A549 (cell line): ENCODE data around the gene PRDM11. TPM values are rescaled to one million over a fixed set of nuclear protein-coding genes. Genes with fewer than 3 reads are reported as not detected.

Experiments
- ATAC-seq, 2 experiments: fragments of 200-7000 bp in 1 of 2; fragments of >200 bp in 1 of 2; cut with Nextera tagmentation in 1 of 2; cut with Tn5 transposase in 1 of 2; 3 replicates each; pipeline versions ENCODE4 v1.8.0 to v1.9.1; 2018 to 2020; ENCODE audit warnings: mild to moderate bottlenecking in 1 of 2, moderate library complexity in 1 of 2
- CTCF ChIA-PET: fragments of 300-600 bp; sonication (Branson Sonifier 250); formaldehyde crosslinking; extraction: SDS; loops from one replicate; lab custom pipeline; 2021; ENCODE audit warnings: antibody characterized with exemption, inconsistent platforms; lab: Yijun Ruan, JAX
- POLR2A ChIA-PET: fragments of 350-600 bp; formaldehyde crosslinking; extraction: SDS; loops from one replicate; lab custom pipeline; 2021; ENCODE audit warnings: antibody characterized with exemption, inconsistent platforms; lab: Yijun Ruan, JAX
- DNase-seq, 2 experiments: peaks; one replicate each; pipeline versions ENCODE4 v3.0.0 to v3.0.0-alpha.2; 2011 to 2016; ENCODE audit warnings: low read depth in 1 of 2, low spot score in 1 of 2
- FAIRE-seq: peaks from 2 replicates; lab custom pipeline; 2011; peaks lifted over from hg19 to GRCh38; lab: Jason Lieb, UNC
- H3K27ac ChIP-seq, 2 experiments: fragments of >200 bp; sonication (Bioruptor Twin); formaldehyde crosslinking; 3 replicates each; pipeline ENCODE4 v1.5.1; 2016 to 2017
- H3K4me1 ChIP-seq: fragments of >200 bp; sonication (Bioruptor Twin); formaldehyde crosslinking; 3 replicates; pipeline ENCODE4 v1.6.1; 2016
- H3K4me2 ChIP-seq: fragments of >200 bp; sonication (Bioruptor Twin); formaldehyde crosslinking; 3 replicates; pipeline ENCODE4 v1.6.1; 2016
- H3K4me3 ChIP-seq: fragments of >200 bp; sonication (Bioruptor Twin); formaldehyde crosslinking; 3 replicates; pipeline ENCODE4 v1.5.1; 2016
- H3K9me3 ChIP-seq: fragments of >200 bp; sonication (Bioruptor Twin); formaldehyde crosslinking; 3 replicates; pipeline ENCODE4 v1.6.1; 2016
- BHLHE40 ChIP-seq: IDR thresholded peaks from 2 replicates; pipeline ENCODE4 v1.6.1; 2012; ENCODE audit warnings: low read depth, low read length, inconsistent platforms
- CBX2 ChIP-seq: fragments of 200-600 bp; sonication (generic); IDR thresholded peaks from 2 replicates; pipeline ENCODE4 v1.6.1; 2016; ENCODE audit warnings: low read depth, mild to moderate bottlenecking, borderline replicate concordance
- CBX8 ChIP-seq: fragments of 200-600 bp; sonication (generic); IDR thresholded peaks from 2 replicates; pipeline ENCODE4 v1.6.1; 2016
- CHD4 ChIP-seq: fragments of 200-600 bp; sonication (generic); IDR thresholded peaks from 2 replicates; pipeline ENCODE4 v1.6.1; 2016; ENCODE audit warnings: antibody characterized with exemption, mild to moderate bottlenecking, borderline replicate concordance
- CTCF ChIP-seq: fragments of >200 bp; sonication (Bioruptor Twin); formaldehyde crosslinking; IDR thresholded peaks from 3 replicates; pipeline ENCODE4 v1.5.1; 2016
- EHF ChIP-seq: fragments of 250-450 bp; sonication (Bioruptor Pico); IDR thresholded peaks from 2 replicates; pipeline ENCODE4 v1.5.0; 2020; ENCODE audit warnings: mild to moderate bottlenecking
- EHMT2 ChIP-seq: fragments of 200-600 bp; sonication (generic); IDR thresholded peaks from 2 replicates; pipeline ENCODE4 v1.6.1; 2016; ENCODE audit warnings: antibody characterized with exemption, low read depth, mild to moderate bottlenecking, moderate library complexity
- ESRRA ChIP-seq: fragments of 150-350 bp; IDR thresholded peaks from 2 replicates; pipeline ENCODE4 v1.6.1; 2014; ENCODE audit warnings: mild to moderate bottlenecking, low read length, borderline replicate concordance
- FOSL2 ChIP-seq, 2 experiments: fragments of 450-650 bp in 1 of 2; fragments of >200 bp in 1 of 2; sonication (Bioruptor Twin) in 1 of 2; formaldehyde crosslinking; IDR thresholded peaks; 2 replicates each; pipeline versions ENCODE4 v1.5.0 to v1.6.1; 2016 to 2020; ENCODE audit warnings: mild to moderate bottlenecking in 1 of 2, moderate library complexity in 1 of 2
- FOXS1 ChIP-seq: fragments of 250-450 bp; sonication (Bioruptor Pico); IDR thresholded peaks from 2 replicates; pipeline ENCODE4 v1.5.0; 2020; ENCODE audit warnings: mild to moderate bottlenecking, moderate library complexity
- GATA3 ChIP-seq: IDR thresholded peaks from 2 replicates; pipeline ENCODE4 v1.6.1; 2012; ENCODE audit warnings: borderline replicate concordance
- HMGXB4 ChIP-seq: fragments of 250-450 bp; sonication (Bioruptor Pico); IDR thresholded peaks from 2 replicates; pipeline ENCODE4 v1.5.0; 2021; ENCODE audit warnings: mild to moderate bottlenecking, moderate library complexity, borderline replicate concordance
- HOXB13 ChIP-seq: fragments of 250-450 bp; sonication (Bioruptor Pico); IDR thresholded peaks from 2 replicates; pipeline ENCODE4 v1.5.0; 2020; ENCODE audit warnings: low read depth, mild to moderate bottlenecking, moderate library complexity
- JUN ChIP-seq, 2 experiments: fragments of >200 bp; sonication (Bioruptor Twin); formaldehyde crosslinking; IDR thresholded peaks; 2 replicates in 1 of 2; 3 replicates in 1 of 2; pipeline ENCODE4 v1.6.1; 2016 to 2017
- NFE2L2 ChIP-seq: fragments of 150-350 bp; conservative IDR thresholded peaks from 2 replicates; pipeline ENCODE4 v1.6.1; 2014; ENCODE audit warnings: low read length
- POLR2A ChIP-seq: IDR thresholded peaks from 2 replicates; pipeline ENCODE4 v1.6.1; 2012; ENCODE audit warnings: mild to moderate bottlenecking, low read length
- POLR2AphosphoS2 ChIP-seq: conservative IDR thresholded peaks from 2 replicates; pipeline ENCODE4 v1.6.1; 2012; ENCODE audit warnings: low read length, improper control_type of control experiment, inconsistent platforms
- RAD21 ChIP-seq, 2 experiments: fragments of >200 bp in 1 of 2; sonication (Bioruptor Twin) in 1 of 2; formaldehyde crosslinking in 1 of 2; IDR thresholded peaks in 1 of 2; conservative IDR thresholded peaks in 1 of 2; 2 replicates in 1 of 2; 3 replicates in 1 of 2; pipeline ENCODE4 v1.6.1; 2012 to 2018; ENCODE audit warnings: inconsistent platforms in 1 of 2
- RARB ChIP-seq: fragments of 250-450 bp; sonication (Bioruptor Pico); IDR thresholded peaks from 2 replicates; pipeline ENCODE4 v1.8.0; 2021; ENCODE audit warnings: mild to moderate bottlenecking, moderate library complexity
- RCOR1 ChIP-seq: fragments of 150-350 bp; IDR thresholded peaks from 2 replicates; pipeline ENCODE4 v1.6.1; 2014; ENCODE audit warnings: antibody characterized with exemption, low read length, low read depth
- SMC3 ChIP-seq: fragments of >200 bp; sonication (Bioruptor Twin); formaldehyde crosslinking; IDR thresholded peaks from 3 replicates; pipeline ENCODE4 v1.6.1; 2018; ENCODE audit warnings: inconsistent platforms
- SREBF2 ChIP-seq: fragments of 450-650 bp; IDR thresholded peaks from 2 replicates; pipeline ENCODE4 v1.6.1; 2014; ENCODE audit warnings: mild to moderate bottlenecking, moderate library complexity
- ZFP36 ChIP-seq: fragments of 450-650 bp; IDR thresholded peaks from 2 replicates; pipeline ENCODE4 v1.6.1; 2014; ENCODE audit warnings: borderline replicate concordance; ENCODE audit not compliant: partially characterized antibody
- ZNF302 ChIP-seq: fragments of 250-450 bp; sonication (Bioruptor Pico); IDR thresholded peaks from 2 replicates; pipeline ENCODE4 v1.9.0; 2021; ENCODE audit warnings: inconsistent platforms, mild to moderate bottlenecking, moderate library complexity
- WGBS: methylation state at CpG from one replicate; pipeline ENCODE4 v1.1.6; 2017; ENCODE audit errors: missing lambda C conversion rate; 5-methylcytosine and 5-hydroxymethylcytosine counted together
- polyA plus RNA-seq, 4 experiments: library from polyadenylated mRNA; depleted of rRNA in 3 of 4; stranded (reverse); fragments of >200 nt; fragmentation: RNase III in 1 of 4; extraction: RNeasy Plus Mini Kit Qiagen cat#74134 plus additional on column Dnase treatment in 1 of 4; gene quantifications; 2 replicates in 3 of 4; 3 replicates in 1 of 4; pipeline ENCODE4 v1.2.3, GENCODE V29; 2011 to 2017
- TF ChIP-seq, protein P1 (sequence below): IDR thresholded peaks from 2 replicates; pipeline ENCODE4 v1.6.1; 2012

PRDM11 gene
- polyA plus RNA-seq, 2 of the 4 experiments (the other 2 are of a cell fraction), result 4.3 to 5.3 TPM

DNA sequence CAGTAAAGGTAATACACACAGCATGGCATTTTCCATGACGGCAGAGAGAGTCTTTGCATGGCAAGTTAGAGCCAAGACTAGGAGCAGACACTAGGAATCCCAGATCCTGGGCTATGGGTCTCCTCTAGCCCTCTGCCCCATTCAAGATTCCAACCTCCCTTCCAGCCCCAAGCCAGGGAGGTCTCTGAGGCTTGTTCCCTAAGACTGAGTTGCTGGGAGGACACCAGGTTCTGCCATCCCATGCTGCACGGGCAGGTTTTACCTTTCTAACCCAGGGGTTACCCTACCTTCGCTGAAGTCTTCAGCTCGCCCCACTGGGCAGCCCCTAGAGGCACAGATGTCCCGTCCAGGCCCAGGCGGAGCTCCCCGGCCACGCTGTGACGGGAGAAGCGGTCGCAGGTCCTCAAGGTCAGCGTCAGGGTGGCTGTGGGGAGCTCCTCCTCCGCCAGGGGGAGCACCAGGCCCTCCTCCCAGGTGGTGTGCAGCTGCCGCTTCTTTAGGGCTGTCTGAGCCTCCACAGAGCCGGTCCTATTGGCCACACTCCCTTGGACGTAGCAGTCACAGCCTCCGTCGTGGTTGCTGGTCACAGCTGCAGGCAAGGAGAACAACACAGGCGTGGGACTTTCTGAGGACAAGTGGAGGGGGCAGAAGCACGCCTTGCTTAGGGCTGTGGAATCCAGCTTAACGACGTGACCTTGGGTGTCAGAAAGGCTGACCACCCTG is 105.9 kb downstream of the PRDM11 start:
- CTCF ChIA-PET, result interaction anchor here (0.6 to 5.2 kb wide), 38 partner anchors 8 to 365 kb away, joined by 3 to 69 read pairs (median 4); partner anchors contain the start of gene SYT13
- TF ChIP-seq HMGXB4 (CRISPR knock-in tag) (no peak), CBX2 (no peak), HOXB13 (no peak), EHF (CRISPR knock-in tag) (no peak), FOXS1 (CRISPR knock-in tag) (no peak), CTCF (peak; percentile 82), ZFP36 (no peak), ESRRA (peak; percentile 89; the same call in 1 of the 2 replicates), SREBF2 (no peak), POLR2A (no peak), SMC3 (peak; percentile 96), RCOR1 (no peak), RAD21 (conservative IDR thresholded peaks at IDR 0.05 in 1 of 2, IDR thresholded peaks at IDR 0.05 in 1 of 2) (peak; percentile 90 to 92), GATA3 (no peak), BHLHE40 (no peak)
- TF ChIP-seq, protein P1, sequence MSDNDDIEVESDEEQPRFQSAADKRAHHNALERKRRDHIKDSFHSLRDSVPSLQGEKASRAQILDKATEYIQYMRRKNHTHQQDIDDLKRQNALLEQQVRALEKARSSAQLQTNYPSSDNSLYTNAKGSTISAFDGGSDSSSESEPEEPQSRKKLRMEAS, result peak; percentile 25; the same call in 1 of the 2 replicates
- H3K4me2 ChIP-seq, result no peak overlapping the region
- H3K27ac ChIP-seq, result 0 out of 6 replicates have a peak overlapping the region, but pooled peaks of 1 of the 2 experiments have one; percentile 29
- POLR2A ChIA-PET, result no interaction called here
- WGBS, result 51% methylated on average over 17 of the region's 22 CpGs
- 0 out of 3 replicates have a peak, but pooled peaks cover 6% of the 10 kb centered on the region for H3K4me1 ChIP-seq
- FAIRE-seq, result no peak
- peak; percentile 91 to 99 for ATAC-seq
- no peaks in the 10 kb centered on the region for H3K9me3 ChIP-seq
- peak; percentile 69 to 78 for DNase-seq
- no peak overlapping the region for H3K4me3 ChIP-seq

- FAIRE-seq, result no peak
These were observed 106.4 kb downstream of the PRDM11 start for GRCh38 chr11:45252877-45253276.

More at GRCh38 chr11:45252877-45253276, 106.4 kb downstream of the PRDM11 start:
- WGBS, result 46% methylated on average over 3 of the region's 3 CpGs
- POLR2A ChIA-PET, result no interaction called here
- Histone ChIP-seq H3K9me3 (no peaks in the 10 kb centered on the region), H3K27ac (0 out of 6 replicates have a peak overlapping the region, but pooled peaks of 1 of the 2 experiments have one; percentile 16)
- TF ChIP-seq ZNF302 (CRISPR knock-in tag), result no peak
- no peak for TF ChIP-seq FOSL2 (IDR thresholded peaks at IDR 0.05)
- TF ChIP-seq FOSL2 (CRISPR knock-in tag; IDR thresholded peaks at IDR 0.05), result no peak
- TF ChIP-seq POLR2AphosphoS2, result no peak
- no peak for TF ChIP-seq EHMT2
- no peak for TF ChIP-seq JUN (IDR thresholded peaks at IDR 0.05)
- no peak for TF ChIP-seq CHD4
- no peak for TF ChIP-seq RARB (CRISPR knock-in tag)
- no peak for TF ChIP-seq NFE2L2
- no peak for TF ChIP-seq CBX8
- TF ChIP-seq, all 56 proteins: peak for 0
- Histone ChIP-seq H3K4me2 (no peak overlapping the region), H3K4me1 (0 out of 3 replicates have a peak, but pooled peaks cover 6% of the 10 kb centered on the region), H3K4me3 (no peak overlapping the region)
- CTCF ChIA-PET, result interaction anchor here (0.7 to 5.2 kb wide), 33 partner anchors 8 to 316 kb away, joined by 3 to 69 read pairs (median 5); partner anchors contain the start of gene SYT13
- no peak for ATAC-seq
- no peak for DNase-seq
